Sigmoid colon (tissue), 7 donors: ENCODE results near the gene NME3. TPM values are rescaled to one million over a fixed set of nuclear protein-coding genes. Genes with fewer than 3 reads are reported as not detected.

Experiments
- DNase-seq: peaks from one replicate; pipeline ENCODE4 v3.0.0-alpha.2; 2019
- H3K27ac ChIP-seq, 4 donors: fragments of 200-600 bp; sonication (generic); one replicate each; pipeline ENCODE4 v1.5.1; 2016 to 2019; ENCODE audit warnings: mild to moderate bottlenecking in 1 of 4
- H3K27me3 ChIP-seq, 3 donors: fragments of 200-600 bp; sonication (generic); one replicate each; pipeline ENCODE4 v1.5.1; 2019; ENCODE audit warnings: mild to moderate bottlenecking in 1 of 3
- H3K36me3 ChIP-seq, 4 donors: fragments of 200-600 bp; sonication (generic); one replicate each; pipeline ENCODE4 v1.5.1; 2016 to 2019
- H3K4me1 ChIP-seq, 4 donors: fragments of 200-600 bp; sonication (generic); one replicate each; pipeline ENCODE4 v1.5.1; 2017 to 2019
- H3K4me3 ChIP-seq, 4 donors: fragments of 200-600 bp; sonication (generic); one replicate each; pipeline ENCODE4 v1.5.1; 2017 to 2019; ENCODE audit warnings: mild to moderate bottlenecking in 2 of 4, moderate library complexity in 1 of 4
- H3K9me3 ChIP-seq, 4 donors: fragments of 200-600 bp in 3 of 4; sonication (generic) in 3 of 4; one replicate each; pipeline versions ENCODE4 v1.5.1 to v1.6.1; 2013 to 2019
- CTCF ChIP-seq, 4 experiments: fragments of 450-650 bp in 3 of 4; fragments of 200-600 bp in 1 of 4; IDR thresholded peaks; one replicate each; pipeline ENCODE4 v1.5.1; 2016 to 2019; ENCODE audit warnings: antibody characterized with exemption in 4 of 4, mild to moderate bottlenecking in 3 of 4, moderate library complexity in 2 of 4
- EP300 ChIP-seq, 4 donors: sonication (generic); formaldehyde crosslinking; IDR thresholded peaks; one replicate each; pipeline ENCODE4 v1.6.1; 2017; ENCODE audit warnings: antibody characterized with exemption in 4 of 4
- POLR2A ChIP-seq, 2 donors: fragments of 450-650 bp; IDR thresholded peaks; one replicate each; pipeline ENCODE4 v1.6.1; 2016; ENCODE audit warnings: antibody characterized with exemption in 2 of 2, mild to moderate bottlenecking in 2 of 2, moderate library complexity in 2 of 2
- POLR2AphosphoS5 ChIP-seq, 4 donors: sonication (generic); formaldehyde crosslinking; IDR thresholded peaks; one replicate each; pipeline ENCODE4 v1.6.1; 2017; ENCODE audit warnings: antibody characterized with exemption in 4 of 4
- WGBS, 2 donors: extraction: QIAGEN DNeasy Blood & Tissue Kit; methylation state at CpG; one replicate each; pipeline ENCODE4 v1.1.7; 2013; 5-methylcytosine and 5-hydroxymethylcytosine counted together
- intact Hi-C: fragments of 100-400 bp; cut with DNase I; formaldehyde crosslinking; loops from one replicate; pipeline ENCODE4 v1.15.1; 2023
- polyA plus RNA-seq, 3 donors: library from polyadenylated mRNA; stranded (reverse); fragments of 200-250 nt; gene quantifications; one replicate each; pipeline ENCODE4 v1.2.3, GENCODE V29; 2013
- total RNA-seq, 4 donors: library from RNA; depleted of rRNA; stranded (reverse); fragments of >200 nt; gene quantifications; one replicate each; pipeline ENCODE4 v1.1.0, GENCODE V29; 2016
- donor health status: healthy with polysubstance abuse.
- donor health status: Bipolar disorder and iron deficiency.
- donor health status: healthy.

The NME3 gene
- total and polyA plus RNA-seq, 7 donors = 32.4 to 152 (median 87.8) TPM

DNA sequence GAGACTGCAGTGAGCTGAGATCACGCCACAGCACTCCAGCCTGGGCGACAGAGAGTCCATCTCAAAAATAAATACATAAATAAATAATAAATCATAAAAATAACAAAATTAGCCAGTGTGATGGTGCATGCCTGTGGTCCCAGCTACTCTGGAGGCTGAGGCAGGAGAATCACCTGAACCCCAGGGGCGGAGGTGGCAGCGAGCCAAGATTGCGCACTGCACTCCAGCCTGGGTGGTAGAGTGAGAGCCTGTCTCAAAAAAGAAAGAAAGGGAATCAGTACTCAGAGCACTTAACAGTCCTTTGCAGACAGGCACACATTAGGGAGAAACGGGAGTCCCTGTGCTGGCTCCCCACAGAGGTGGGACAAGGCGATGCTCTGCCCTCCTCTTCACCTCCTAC lies 40.3 kb downstream of the NME3 start:
- Histone ChIP-seq H3K27me3 (no peaks in the 10 kb centered on the region), H3K36me3 (peaks cover 32 to 76% (median 57%) of the 10 kb centered on the region in 4 donors), H3K27ac (no peak overlapping the region), H3K4me3 (no peak overlapping the region), H3K4me1 (no peaks in the 10 kb centered on the region), H3K9me3 (no peaks in the 10 kb centered on the region)
- WGBS, 2 donors = 96 to 97% methylated on average over 7 of the region's 7 CpGs
- DNase-seq = no peak
- intact Hi-C loops = no loop called here
- TF ChIP-seq CTCF (IDR thresholded peaks at IDR 0.05) (no peak), POLR2A (IDR thresholded peaks at IDR 0.05) (no peak)

- Histone ChIP-seq H3K4me3 (no peak overlapping the region), H3K27me3 (no peaks in the 10 kb centered on the region), H3K36me3 (peaks cover 27 to 86% (median 58%) of the 10 kb centered on the region in 4 donors), H3K9me3 (no peaks in the 10 kb centered on the region), H3K4me1 (no peaks in the 10 kb centered on the region), H3K27ac (no peak overlapping the region)
- WGBS, 2 donors = 94 to 96% methylated on average over 35 of the region's 35 CpGs
- TF ChIP-seq POLR2AphosphoS5 (IDR thresholded peaks at IDR 0.05) (no peak), EP300 (IDR thresholded peaks at IDR 0.05) (no peak), POLR2A (IDR thresholded peaks at IDR 0.05) (no peak), CTCF (IDR thresholded peaks at IDR 0.05) (no peak)
- DNase-seq = no peak
- intact Hi-C loops = no loop called here
Observed at GRCh38 chr16:1729445-1729844, 41.9 kb downstream of the NME3 start.

- TF ChIP-seq EP300 (IDR thresholded peaks at IDR 0.05) (no peak), POLR2AphosphoS5 (IDR thresholded peaks at IDR 0.05) (no peak), CTCF (IDR thresholded peaks at IDR 0.05) (no peak), POLR2A (IDR thresholded peaks at IDR 0.05) (no peak)
- Histone ChIP-seq H3K9me3 (no peaks in the 10 kb centered on the region), H3K4me1 (peaks cover 0 to 4% (median under 1%) of the 10 kb centered on the region in 4 donors), H3K4me3 (no peak overlapping the region), H3K27ac (no peak overlapping the region), H3K36me3 (peaks cover 23 to 84% (median 54%) of the 10 kb centered on the region in 4 donors), H3K27me3 (no peaks in the 10 kb centered on the region)
- intact Hi-C loops = no loop called here
- WGBS, 2 donors = 97 to 98% methylated on average over 18 of the region's 18 CpGs
- no peak for DNase-seq
Observed at GRCh38 chr16:1729026-1729425, 42.3 kb downstream of the NME3 start.

- Histone ChIP-seq H3K9me3 (no peaks in the 10 kb centered on the region), H3K27ac (no peak overlapping the region), H3K27me3 (no peaks in the 10 kb centered on the region), H3K4me1 (peaks cover 0 to 14% (median 10%) of the 10 kb centered on the region in 4 donors), H3K4me3 (no peak overlapping the region), H3K36me3 (peaks cover 15 to 73% (median 43%) of the 10 kb centered on the region in 4 donors)
- TF ChIP-seq EP300 (IDR thresholded peaks at IDR 0.05) (no peak), POLR2A (IDR thresholded peaks at IDR 0.05) (no peak), CTCF (IDR thresholded peaks at IDR 0.05) (no peak), POLR2AphosphoS5 (IDR thresholded peaks at IDR 0.05) (no peak)
- DNase-seq = no peak
- WGBS, 2 donors = 94% methylated on average over 37 of the region's 37 CpGs
- intact Hi-C loops = no loop called here
Observed at GRCh38 chr16:1727651-1728624, 43.4 kb downstream of the NME3 start.
